GM19455 (cell line): ENCODE data around the gene FRMD4B.
"Not testable (repeated sequence)": the region's sequence is repeated elsewhere in the genome, so short reads cannot be mapped to it uniquely, and the experiment has no call there.

Experiments
- ATAC-seq: cut with Tn5 transposase; IDR thresholded peaks from one replicate; pipeline ENCODE4 v1.9.1; 2021; ENCODE audit not compliant: unreplicated experiment

The FRMD4B gene

DNA sequence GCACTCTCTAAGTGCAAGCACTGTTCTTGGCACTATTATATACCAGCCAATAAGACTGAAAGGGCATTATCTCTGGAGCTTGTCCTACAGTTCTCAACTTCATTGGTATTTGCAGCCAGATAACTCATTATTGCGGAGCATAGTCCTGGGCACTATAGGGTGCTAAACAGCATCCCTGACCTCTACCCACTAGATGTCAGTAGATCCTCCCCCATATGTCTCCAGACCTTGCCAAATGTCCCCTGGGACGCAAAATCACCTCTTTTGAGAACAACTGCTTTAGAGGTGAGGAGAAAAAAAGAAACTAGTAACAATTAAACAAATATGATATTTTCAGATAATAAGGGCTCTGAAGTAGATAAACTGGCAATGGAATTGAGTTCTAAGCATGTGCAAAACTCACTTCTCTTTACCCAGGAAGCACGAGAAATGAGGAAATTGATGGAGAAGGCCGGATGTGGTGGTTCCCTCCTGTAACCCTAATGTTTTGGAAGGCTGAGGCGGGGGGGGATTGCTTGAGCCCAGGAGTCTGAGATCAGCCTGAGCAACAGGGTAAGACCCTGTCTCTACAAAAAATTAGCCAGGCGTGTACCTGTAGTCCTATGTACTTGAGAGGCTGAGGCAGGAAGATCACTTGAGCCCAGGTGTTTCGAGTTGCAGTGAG lies 61.4 kb downstream of the FRMD4B start:
- no peak for ATAC-seq

DNA sequence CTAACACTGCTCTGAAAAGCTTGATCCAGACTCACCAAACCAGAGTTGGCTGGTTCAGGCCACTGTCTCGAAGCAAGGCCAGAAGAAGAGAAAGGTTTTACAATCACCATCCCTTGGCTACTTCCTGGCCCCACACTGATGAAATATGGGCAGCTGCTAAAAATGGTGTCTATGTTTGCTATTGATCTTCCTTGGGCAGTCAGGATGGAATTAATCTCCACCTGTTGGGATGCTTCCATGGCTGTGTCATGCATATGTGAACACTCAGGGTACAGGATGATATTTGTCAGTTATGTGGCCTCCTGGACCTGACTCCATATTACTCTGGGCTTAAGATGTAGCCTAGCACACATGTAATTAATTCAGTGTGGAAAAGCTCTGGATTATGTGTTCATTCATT lies 61.9 kb downstream of the FRMD4B start:
- no peak for ATAC-seq

- ATAC-seq: not testable (repeated sequence)
These were observed 63.4 kb downstream of the FRMD4B start for GRCh38 chr3:69322512-69322911.

- no peak for ATAC-seq
These were observed 63.8 kb downstream of the FRMD4B start for GRCh38 chr3:69322158-69322509.

GRCh38 chr3:69321301-69322157 lies 64.4 kb downstream of the FRMD4B start:
- no peak for ATAC-seq

GRCh38 chr3:69320871-69321271 lies 65.0 kb downstream of the FRMD4B start:
- no peak for ATAC-seq

- ATAC-seq: no peak
These were observed 66.2 kb downstream of the FRMD4B start for GRCh38 chr3:69319652-69320051.

- no peak for ATAC-seq
These were observed 67.5 kb downstream of the FRMD4B start for GRCh38 chr3:69318410-69318809.

GRCh38 chr3:69313251-69313650 lies 72.6 kb downstream of the FRMD4B start:
- no peak for ATAC-seq

DNA sequence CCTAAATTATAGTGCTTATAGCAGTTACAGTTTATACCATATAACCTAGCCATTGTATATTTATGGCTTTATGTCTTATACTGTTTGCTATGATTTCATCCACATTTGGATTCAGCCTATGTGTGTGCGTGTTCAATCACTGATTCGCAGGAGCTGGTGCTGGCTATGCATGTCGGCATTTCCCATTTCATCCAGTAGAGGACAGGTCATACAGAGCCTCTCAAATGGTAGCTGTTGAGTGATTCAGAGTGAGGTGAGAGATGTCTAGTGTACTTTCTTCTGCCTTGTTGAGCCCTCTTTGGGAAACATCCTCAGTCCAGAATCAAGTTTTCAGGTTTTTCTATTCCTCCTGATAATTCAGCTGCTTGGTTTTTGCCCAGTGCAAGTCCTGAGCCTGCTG lies 76.1 kb downstream of the FRMD4B start:
- ATAC-seq: no peak

DNA sequence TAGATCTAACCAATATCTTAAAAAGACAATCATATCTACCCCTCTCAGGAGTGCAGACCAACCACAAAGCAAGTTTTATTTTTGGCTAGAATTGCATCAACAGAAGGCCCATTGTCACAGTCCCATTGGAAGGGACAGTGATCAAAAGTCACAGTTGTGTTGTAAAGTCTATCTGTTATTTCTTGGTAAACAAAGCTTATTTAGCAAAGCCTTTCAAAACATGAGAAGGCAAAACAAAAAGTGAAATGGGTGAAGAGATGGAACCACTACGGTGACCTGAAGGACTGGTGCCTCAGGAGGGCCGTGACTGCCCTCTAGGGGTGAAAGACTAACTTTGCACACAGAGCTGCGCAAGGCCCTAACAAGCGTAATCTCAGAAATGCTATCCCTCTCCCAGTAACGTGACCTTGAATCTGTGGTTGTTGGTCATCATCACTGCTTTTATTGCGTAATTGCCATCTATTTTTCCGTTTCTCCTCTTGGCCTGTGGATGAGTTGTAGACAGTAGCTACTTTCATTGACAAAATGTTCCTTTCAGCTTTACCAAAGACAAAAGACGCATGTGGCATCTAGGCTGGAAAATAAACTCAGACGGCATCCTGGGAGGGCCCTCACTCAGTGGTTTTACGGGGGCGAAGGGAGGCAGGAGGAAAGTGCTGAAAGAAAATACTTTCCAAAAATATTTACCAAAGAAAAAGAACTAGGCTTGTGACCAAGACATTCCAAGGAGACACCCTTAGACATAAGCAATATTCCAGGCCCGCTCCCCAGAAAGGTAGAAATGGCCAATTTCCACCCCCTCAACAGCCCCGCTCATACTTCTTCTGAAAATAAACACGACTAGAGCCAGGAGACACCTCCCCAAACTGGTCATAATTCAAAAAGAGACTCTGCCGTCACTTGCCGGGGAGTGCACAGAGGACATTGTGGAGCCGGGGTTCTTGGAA lies 79.4 kb downstream of the FRMD4B start:
- ATAC-seq: peak; percentile 96

- no peak for ATAC-seq
These were observed 80.9 kb downstream of the FRMD4B start for GRCh38 chr3:69305011-69305410.

DNA sequence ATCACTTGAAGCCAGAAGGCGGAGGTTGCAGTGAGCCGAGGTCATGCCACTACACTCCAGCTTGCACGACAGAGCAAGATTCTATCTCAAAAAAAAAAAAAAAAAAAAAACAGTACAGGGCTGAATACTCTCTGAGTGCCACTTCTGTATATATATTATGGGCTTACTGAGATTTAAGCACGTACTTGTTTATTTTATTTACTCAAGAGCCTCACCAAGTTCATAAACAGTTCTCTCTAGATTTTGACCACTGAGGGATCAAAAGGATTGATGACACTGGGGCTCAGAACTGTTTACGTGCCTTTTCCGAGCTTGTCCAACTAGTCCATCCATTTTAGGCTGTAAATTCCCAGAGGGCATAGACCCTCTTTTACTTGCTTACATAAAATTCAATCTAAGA lies 81.5 kb downstream of the FRMD4B start:
- ATAC-seq: no peak

DNA sequence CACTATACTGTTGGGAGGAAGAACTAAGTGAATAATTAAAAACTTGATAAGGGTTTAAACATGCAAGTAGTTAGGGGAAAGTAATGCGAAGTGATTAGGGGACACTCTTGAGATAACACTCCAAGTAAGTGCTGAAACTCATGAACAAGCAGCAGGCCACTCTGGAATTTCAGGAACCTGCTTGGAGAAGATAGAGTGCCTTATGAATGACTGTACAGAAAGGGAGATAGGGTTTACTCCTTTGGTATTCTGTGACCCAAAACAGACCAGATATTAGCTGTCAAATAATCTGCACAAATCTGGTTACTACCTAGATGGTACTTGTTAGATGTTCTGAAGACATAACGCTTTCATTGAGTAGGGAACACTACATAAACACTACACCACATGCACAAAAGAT lies 85.6 kb downstream of the FRMD4B start:
- no peak for ATAC-seq

GRCh38 chr3:69299344-69299743 lies 86.5 kb downstream of the FRMD4B start:
- no peak for ATAC-seq

DNA sequence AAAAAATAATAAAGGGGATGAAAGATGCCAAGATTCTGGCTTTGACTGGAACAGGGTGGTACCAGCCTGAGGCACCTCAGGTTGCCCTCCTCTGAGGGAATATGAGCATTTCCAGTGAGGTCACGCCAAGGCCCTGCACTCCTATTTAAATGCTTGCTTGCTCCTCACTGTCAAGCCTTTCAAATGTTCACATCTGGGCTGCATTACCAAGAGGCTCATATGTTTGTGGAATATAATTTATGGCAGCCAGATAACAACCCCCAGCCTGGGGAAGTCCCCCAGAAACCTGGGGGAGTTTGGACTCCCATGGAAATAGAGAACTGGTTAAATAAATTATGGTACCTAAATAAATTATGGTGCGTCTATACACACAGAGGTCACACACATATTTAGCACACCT lies 88.4 kb downstream of the FRMD4B start:
- no peak for ATAC-seq

DNA sequence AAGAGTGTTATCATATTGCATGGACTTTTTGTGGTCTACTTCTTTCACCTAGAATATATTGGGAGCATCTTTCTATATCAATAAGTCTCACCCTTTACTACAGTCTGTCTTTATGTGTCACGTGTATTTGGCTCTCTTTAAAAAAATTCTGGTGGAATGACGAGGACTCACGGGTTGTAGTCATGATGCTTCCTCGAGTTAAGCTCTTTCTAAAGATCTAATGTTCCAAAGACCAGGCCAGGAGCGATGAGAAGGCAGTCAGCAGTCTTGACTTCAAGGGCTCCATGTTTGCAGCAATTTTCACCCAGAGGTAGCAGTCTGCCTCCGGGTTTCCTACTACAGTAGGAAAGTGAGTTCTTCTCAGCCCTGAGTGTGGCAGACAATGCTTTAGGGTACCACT lies 88.9 kb downstream of the FRMD4B start:
- ATAC-seq: no peak

- ATAC-seq: no peak
These were observed 91.7 kb downstream of the FRMD4B start for GRCh38 chr3:69294014-69294766.

DNA sequence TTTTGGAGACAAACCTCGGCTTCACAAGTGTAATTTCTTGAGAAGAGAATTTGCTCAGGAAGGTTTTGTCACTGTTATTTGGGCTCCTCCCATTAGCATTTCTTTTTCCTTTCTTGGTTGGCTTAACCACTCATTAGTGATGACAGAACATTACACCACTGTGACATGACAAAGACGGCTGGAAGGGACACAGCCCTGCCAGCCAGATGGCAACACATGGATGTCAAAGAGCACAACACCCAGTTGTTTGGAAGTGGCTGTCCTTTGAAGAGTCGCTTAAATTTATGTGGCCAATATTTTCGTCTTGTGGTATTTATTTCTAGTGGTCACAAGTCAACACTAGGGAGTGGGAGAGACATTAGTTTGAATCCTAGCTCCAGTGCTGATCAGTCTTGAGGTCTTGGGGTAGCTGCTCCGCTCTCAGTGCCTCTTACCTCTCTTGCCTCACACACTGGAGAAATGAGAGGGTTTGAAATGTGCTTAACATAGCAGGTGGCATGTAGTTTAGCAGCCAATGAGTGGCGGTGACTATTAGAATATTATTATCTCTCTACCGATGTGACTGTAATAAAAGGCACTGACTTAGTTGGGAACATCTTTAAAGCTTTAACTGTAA lies 92.8 kb downstream of the FRMD4B start:
- ATAC-seq: no peak

GRCh38 chr3:69292185-69292584 lies 93.7 kb downstream of the FRMD4B start:
- ATAC-seq: no peak
